Sigmoid colon (tissue), 4 donors: Measurements from ENCODE around the gene OR10V1.

Source experiments
- EP300 ChIP-seq, 4 donors: sonication (generic); formaldehyde crosslinking; IDR thresholded peaks; one replicate each; pipeline ENCODE4 v1.6.1; 2017; ENCODE audit warnings: antibody characterized with exemption in 4 of 4
- POLR2A ChIP-seq, 2 donors: fragments of 450-650 bp; IDR thresholded peaks; one replicate each; pipeline ENCODE4 v1.6.1; 2016; ENCODE audit warnings: antibody characterized with exemption in 2 of 2, mild to moderate bottlenecking in 2 of 2, moderate library complexity in 2 of 2
- POLR2AphosphoS5 ChIP-seq, 4 donors: sonication (generic); formaldehyde crosslinking; IDR thresholded peaks; one replicate each; pipeline ENCODE4 v1.6.1; 2017; ENCODE audit warnings: antibody characterized with exemption in 4 of 4
- TF ChIP-seq, protein P1 (sequence below), 4 experiments: fragments of 450-650 bp in 3 of 4; fragments of 200-600 bp in 1 of 4; IDR thresholded peaks; one replicate each; pipeline ENCODE4 v1.5.1; 2016 to 2019; ENCODE audit warnings: antibody characterized with exemption in 4 of 4, mild to moderate bottlenecking in 3 of 4, moderate library complexity in 2 of 4

DNA sequence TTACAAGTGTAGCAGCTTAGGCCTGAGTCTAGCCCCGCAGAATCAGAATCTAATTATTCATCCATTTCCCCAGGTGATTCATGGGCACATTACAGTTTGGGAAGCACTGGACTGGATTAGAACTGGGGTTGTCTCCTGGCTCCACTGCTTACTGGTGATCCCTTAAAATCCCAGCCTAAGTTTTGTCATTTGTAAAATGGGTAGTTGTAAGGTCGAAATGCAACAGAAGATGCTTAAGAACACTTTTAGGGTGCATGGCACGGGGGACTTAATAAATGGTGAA, 42.9 kb upstream of the OR10V1 start:
- TF ChIP-seq, protein P1, sequence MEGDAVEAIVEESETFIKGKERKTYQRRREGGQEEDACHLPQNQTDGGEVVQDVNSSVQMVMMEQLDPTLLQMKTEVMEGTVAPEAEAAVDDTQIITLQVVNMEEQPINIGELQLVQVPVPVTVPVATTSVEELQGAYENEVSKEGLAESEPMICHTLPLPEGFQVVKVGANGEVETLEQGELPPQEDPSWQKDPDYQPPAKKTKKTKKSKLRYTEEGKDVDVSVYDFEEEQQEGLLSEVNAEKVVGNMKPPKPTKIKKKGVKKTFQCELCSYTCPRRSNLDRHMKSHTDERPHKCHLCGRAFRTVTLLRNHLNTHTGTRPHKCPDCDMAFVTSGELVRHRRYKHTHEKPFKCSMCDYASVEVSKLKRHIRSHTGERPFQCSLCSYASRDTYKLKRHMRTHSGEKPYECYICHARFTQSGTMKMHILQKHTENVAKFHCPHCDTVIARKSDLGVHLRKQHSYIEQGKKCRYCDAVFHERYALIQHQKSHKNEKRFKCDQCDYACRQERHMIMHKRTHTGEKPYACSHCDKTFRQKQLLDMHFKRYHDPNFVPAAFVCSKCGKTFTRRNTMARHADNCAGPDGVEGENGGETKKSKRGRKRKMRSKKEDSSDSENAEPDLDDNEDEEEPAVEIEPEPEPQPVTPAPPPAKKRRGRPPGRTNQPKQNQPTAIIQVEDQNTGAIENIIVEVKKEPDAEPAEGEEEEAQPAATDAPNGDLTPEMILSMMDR (IDR thresholded peaks at IDR 0.05) = no peak
- TF ChIP-seq POLR2AphosphoS5 (IDR thresholded peaks at IDR 0.05) (no peak), POLR2A (IDR thresholded peaks at IDR 0.05) (no peak), EP300 (IDR thresholded peaks at IDR 0.05) (no peak)
